Panc1 (cell line): Measurements from ENCODE around the gene ITPR3. TPM values are rescaled to one million over a fixed set of nuclear protein-coding genes. Genes with fewer than 3 reads are reported as not detected.

Source experiments
- ATAC-seq: fragments of 200-7000 bp; cut with Tn5 transposase; 2 replicates; pipeline ENCODE4 v1.9.1; 2020; ENCODE audit warnings: mild to moderate bottlenecking, moderate library complexity
- BruUV-seq: library from RNA; stranded (reverse); fragments of 400-500 nt; replicated peaks from 2 replicates; lab custom pipeline; 2021; lab: Mats Ljungman, UMichigan
- CTCF ChIA-PET: fragments of 300-600 bp; sonication (Branson Sonifier 250); formaldehyde crosslinking; loops from one replicate; lab custom pipeline; 2022; ENCODE audit warnings: antibody characterized with exemption; lab: Charles Lee
- POLR2A ChIA-PET: fragments of 300-600 bp; sonication (Branson Sonifier 250); formaldehyde crosslinking; loops from one replicate; lab custom pipeline; 2022; ENCODE audit warnings: antibody characterized with exemption; lab: Charles Lee
- DNase-seq: peaks from one replicate; pipeline ENCODE4 v3.0.0-alpha.2; 2010; ENCODE audit warnings: low read depth, low spot score
- H3K27ac ChIP-seq: 2 replicates; pipeline ENCODE4 v1.5.1; 2011; ENCODE audit warnings: mild to moderate bottlenecking, low read length, inconsistent platforms
- H3K27me3 ChIP-seq: fragments of 200-500 bp; sonication (Bioruptor generic); 2 replicates; pipeline ENCODE4 v1.6.0; 2014; ENCODE audit warnings: low read length, inconsistent platforms; ENCODE audit not compliant: control insufficient read depth, insufficient read depth
- H3K36me3 ChIP-seq: fragments of 200-500 bp; sonication (Bioruptor generic); 2 replicates; pipeline ENCODE4 v1.5.1; 2014; ENCODE audit warnings: inconsistent platforms, mild to moderate bottlenecking, low read length, moderate library complexity; ENCODE audit not compliant: control insufficient read depth, insufficient read depth
- H3K4me1 ChIP-seq: 2 replicates; pipeline ENCODE4 v1.5.1; 2011; ENCODE audit warnings: inconsistent platforms, mild to moderate bottlenecking, low read length, moderate library complexity; ENCODE audit not compliant: control insufficient read depth, insufficient read depth
- H3K4me3 ChIP-seq, 2 experiments: 2 replicates each; pipeline ENCODE4 v1.5.1; 2011 to 2012; ENCODE audit warnings: low read depth in 2 of 2, low read length in 2 of 2, mild to moderate bottlenecking in 2 of 2, inconsistent platforms in 1 of 2, moderate library complexity in 1 of 2
- H3K9me3 ChIP-seq: fragments of 200-500 bp; sonication (Bioruptor generic); 2 replicates; pipeline ENCODE4 v1.5.1; 2014; ENCODE audit warnings: low read depth, mild to moderate bottlenecking, inconsistent platforms, low read length, moderate library complexity; ENCODE audit not compliant: control insufficient read depth, insufficient read depth
- CTCF ChIP-seq: fragments of 450-650 bp; IDR thresholded peaks from 2 replicates; pipeline ENCODE4 v1.5.1; 2017; ENCODE audit warnings: mild to moderate bottlenecking
- POLR2AphosphoS5 ChIP-seq: IDR thresholded peaks from 2 replicates; pipeline ENCODE4 v1.6.1; 2012; ENCODE audit warnings: mild to moderate bottlenecking, low read depth, low read length, moderate library complexity
- REST ChIP-seq, 2 experiments: IDR thresholded peaks; 2 replicates each; pipeline ENCODE4 v1.6.1; 2011 to 2012; ENCODE audit warnings: low read depth in 2 of 2, control low read depth in 1 of 2, low read length in 1 of 2, mild to moderate bottlenecking in 1 of 2, moderate library complexity in 1 of 2; ENCODE audit not compliant: insufficient read depth in 1 of 2
- SIN3A ChIP-seq: IDR thresholded peaks from 2 replicates; pipeline ENCODE4 v1.6.1; 2012; ENCODE audit warnings: low read depth, mild to moderate bottlenecking, low read length, moderate library complexity, borderline replicate concordance; ENCODE audit not compliant: insufficient read depth
- TCF7L2 ChIP-seq: IDR thresholded peaks from 2 replicates; pipeline ENCODE4 v1.6.1; 2011; ENCODE audit warnings: mild to moderate bottlenecking, low read depth, low read length, inconsistent platforms
- in situ Hi-C: cut with HindIII; loops from 2 replicates; pipeline ENCODE4 v1.10.0; 2016; ENCODE audit warnings: low sequenced_read_pairs, low pct_unique_long_range_greater_than_20kb
- intact Hi-C: fragments of 100-400 bp; cut with micrococcal nuclease; formaldehyde crosslinking; loops from one replicate; pipeline ENCODE4 v1.10.0; 2022; ENCODE audit not compliant: unreplicated experiment
- total RNA-seq: library from RNA; stranded (reverse); gene quantifications from one replicate; pipeline ENCODE4 v1.2.1, GENCODE V29; 2021; ENCODE audit not compliant: unreplicated experiment

ITPR3 gene
- total RNA-seq, 1 experiment from 2014 or later: 65.8 TPM

DNA sequence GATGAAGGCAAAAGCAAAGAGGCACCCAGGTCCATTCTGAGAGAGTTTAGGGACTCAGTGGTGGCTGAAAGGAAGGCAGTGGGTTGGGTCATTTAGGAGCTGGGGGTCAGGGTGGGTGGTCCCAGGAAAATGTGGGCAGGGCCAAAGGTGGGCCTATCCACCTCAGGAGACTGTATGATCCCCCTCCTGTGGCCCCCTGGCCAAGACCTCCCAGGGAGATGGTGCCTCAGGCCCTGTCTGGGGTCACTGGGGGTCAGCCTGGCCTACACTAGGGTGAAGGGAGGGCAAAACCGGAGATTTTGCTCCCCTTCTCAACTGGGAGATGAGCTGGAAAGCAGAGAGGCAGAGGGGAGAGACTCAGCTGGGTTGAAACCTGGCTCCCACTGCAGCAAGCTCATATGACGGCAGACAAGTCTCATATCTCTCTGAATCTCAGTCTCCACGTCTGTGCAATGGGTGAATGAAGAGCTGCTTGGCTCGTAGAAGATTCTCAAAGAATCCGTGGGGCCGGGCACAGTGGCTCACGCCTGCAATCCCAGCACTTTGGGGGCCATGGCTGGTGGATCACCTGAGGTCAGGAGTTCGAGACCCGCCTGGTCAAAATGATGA, 29.6 kb upstream of the ITPR3 start:
- no peak for DNase-seq
- POLR2A ChIA-PET: no interaction called here
- TF ChIP-seq CTCF (no peak), TCF7L2 (no peak), SIN3A (no peak), REST (IDR thresholded peaks at IDR 0.05; ENCODE audit: insufficient read depth in 1 of 2, low read depth in 2 of 2, low read length in 1 of 2) (no peak), POLR2AphosphoS5 (no peak)
- peaks cover 38% of the 10 kb centered on the region for H3K4me1 ChIP-seq
- in situ Hi-C loops (no loop called here), intact Hi-C loops (no loop called here)
- peak overlapping the region; percentile 81 for H3K27ac ChIP-seq
- ATAC-seq: no peak
- CTCF ChIA-PET: interaction anchor here (0.5 to 1.2 kb wide), 2 partner anchors 41 to 1463 kb away, joined by 4 to 5 read pairs; partner anchors contain the start of gene ATF6B
- no peaks in the 10 kb centered on the region for H3K9me3 ChIP-seq
- H3K4me3 ChIP-seq: no peak overlapping the region
- H3K27me3 ChIP-seq: no peaks in the 10 kb centered on the region
- H3K36me3 ChIP-seq: no peaks in the 10 kb centered on the region
- BruUV-seq: no TSS peak

DNA sequence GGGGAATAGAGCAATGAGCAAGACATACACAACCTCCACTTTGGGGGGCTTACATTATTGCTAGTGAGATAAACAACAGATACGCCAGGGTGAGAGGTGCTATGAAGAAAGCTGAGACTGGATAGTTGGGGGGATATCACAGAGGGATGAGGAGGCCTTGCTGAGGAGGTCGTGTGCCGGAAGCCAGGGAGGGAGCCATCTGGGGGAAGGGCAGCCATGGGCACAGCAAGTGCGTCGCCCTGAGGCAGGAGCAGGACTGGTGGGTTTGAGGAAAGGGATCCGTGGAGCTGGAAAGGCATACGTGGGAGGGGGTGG, 28.9 kb upstream of the ITPR3 start:
- Histone ChIP-seq H3K4me1 (peaks cover 38% of the 10 kb centered on the region), H3K27ac (0 out of 2 replicates have a peak overlapping the region, but pooled peaks have one; percentile 3), H3K4me3 (no peak overlapping the region), H3K36me3 (no peaks in the 10 kb centered on the region), H3K27me3 (no peaks in the 10 kb centered on the region), H3K9me3 (no peaks in the 10 kb centered on the region)
- BruUV-seq: no TSS peak
- no peak for DNase-seq
- CTCF ChIA-PET: interaction anchor here (1.2 to 1.3 kb wide), 2 partner anchors 40 to 108 kb away, joined by 4 to 5 read pairs; no protein-coding TSS in a partner anchor
- in situ Hi-C loops (no loop called here), intact Hi-C loops (no loop called here)
- ATAC-seq: no peak
- POLR2A ChIA-PET: interaction anchor here (0.5 to 0.6 kb wide), 2 partner anchors 29 to 411 kb away, joined by 3 to 7 read pairs; no protein-coding TSS in a partner anchor
- TF ChIP-seq POLR2AphosphoS5 (no peak), SIN3A (no peak), TCF7L2 (no peak), REST (IDR thresholded peaks at IDR 0.05; ENCODE audit: insufficient read depth in 1 of 2, low read depth in 2 of 2, low read length in 1 of 2) (no peak)
